ENCODE measurements around the gene ETV1.

- TF ChIP-seq CTCF (IDR thresholded peaks at IDR 0.05 in 2 of 3, conservative IDR thresholded peaks at IDR 0.05 in 1 of 3; ENCODE audit: borderline replicate concordance in 1 of 3, insufficient read depth in 1 of 3, low read depth in 2 of 3, low read length in 2 of 3) (no peak), SIN3A (IDR thresholded peaks at IDR 0.05; ENCODE audit: low read depth) (no peak), RAD21 (IDR thresholded peaks at IDR 0.05; ENCODE audit: low read depth) (no peak), POLR2AphosphoS5 (IDR thresholded peaks at IDR 0.05; ENCODE audit: low read depth, low read length) (no peak), SP1 (IDR thresholded peaks at IDR 0.05; ENCODE audit: low read depth) (no peak)
Observed at GRCh38 chr7:14024406-14024805, 34.9 kb upstream of the ETV1 start.
